Mesendoderm (in vitro differentiated cells): ENCODE measurements around the gene PLCL2.

Experiments
- DNase-seq: peaks from one replicate; pipeline ENCODE4 v3.0.0; 2013
- H2AK5ac ChIP-seq: 2 replicates; pipeline ENCODE4 v1.6.1; 2013; ENCODE audit warnings: low read length, inconsistent platforms
- H2BK120ac ChIP-seq: 2 replicates; pipeline ENCODE4 v1.6.1; 2013; ENCODE audit warnings: low read depth, mild to moderate bottlenecking, low read length, moderate library complexity, mixed read lengths
- H2BK15ac ChIP-seq: replicated peaks from 2 replicates; pipeline ENCODE4 v1.6.1; 2013; ENCODE audit warnings: low read depth, mild to moderate bottlenecking, moderate library complexity
- H2BK5ac ChIP-seq: 2 replicates; pipeline ENCODE4 v1.6.1; 2013; ENCODE audit warnings: low read length, inconsistent platforms
- H3K18ac ChIP-seq: 2 replicates; pipeline ENCODE4 v1.6.1; 2013; ENCODE audit warnings: mild to moderate bottlenecking, low read length, mixed read lengths
- H3K23ac ChIP-seq: one replicate; pipeline ENCODE4 v1.6.1; 2013; ENCODE audit warnings: low read length
- H3K27ac ChIP-seq: 2 replicates; pipeline ENCODE4 v1.5.1; 2013; ENCODE audit warnings: low read depth, mild to moderate bottlenecking, inconsistent platforms, low read length, moderate library complexity
- H3K27me3 ChIP-seq: 2 replicates; pipeline ENCODE4 v1.6.1; 2013; ENCODE audit warnings: low read length, control low read depth, mild to moderate bottlenecking, inconsistent platforms; ENCODE audit not compliant: insufficient read depth, poor library complexity
- H3K36me3 ChIP-seq: 2 replicates; pipeline ENCODE4 v1.6.1; 2013; ENCODE audit warnings: low read length, inconsistent platforms; ENCODE audit not compliant: control insufficient read depth, insufficient read depth
- H3K4ac ChIP-seq: one replicate; pipeline ENCODE4 v1.6.1; 2013; ENCODE audit warnings: low read depth, mild to moderate bottlenecking, low read length, moderate library complexity
- H3K4me1 ChIP-seq: 2 replicates; pipeline ENCODE4 v1.6.1; 2013; ENCODE audit warnings: low read depth, low read length, inconsistent platforms; ENCODE audit not compliant: control insufficient read depth
- H3K4me2 ChIP-seq: 2 replicates; pipeline ENCODE4 v1.6.1; 2013; ENCODE audit warnings: low read length
- H3K4me3 ChIP-seq: 2 replicates; pipeline ENCODE4 v1.5.1; 2013; ENCODE audit warnings: mild to moderate bottlenecking, low read length
- H3K56ac ChIP-seq: one replicate; pipeline ENCODE4 v1.6.1; 2013; ENCODE audit warnings: low read length
- H3K79me1 ChIP-seq: 2 replicates; pipeline ENCODE4 v1.6.1; 2013; ENCODE audit warnings: low read length, inconsistent platforms
- H3K79me2 ChIP-seq: 2 replicates; pipeline ENCODE4 v1.6.1; 2013; ENCODE audit warnings: mild to moderate bottlenecking, low read length; ENCODE audit not compliant: control insufficient read depth, insufficient read depth
- H3K9ac ChIP-seq: 2 replicates; pipeline ENCODE4 v1.6.1; 2013; ENCODE audit warnings: low read length, inconsistent platforms
- H4K5ac ChIP-seq: one replicate; pipeline ENCODE4 v1.6.1; 2013; ENCODE audit warnings: low read length
- H4K8ac ChIP-seq: one replicate; pipeline ENCODE4 v1.6.1; 2013; ENCODE audit warnings: low read depth, mild to moderate bottlenecking, control low read depth, low read length, moderate library complexity
- WGBS: extraction: QIAGEN DNeasy Blood & Tissue Kit; methylation state at CpG from one replicate; pipeline ENCODE4 v1.1.7; 2013; ENCODE audit warnings: low lambda C conversion rate, missing lambda C conversion rate; ENCODE audit not compliant: insufficient coverage; ENCODE audit errors: extremely low coverage; 5-methylcytosine and 5-hydroxymethylcytosine counted together

The PLCL2 gene

GRCh38 chr3:16932877-16933276, 48.1 kb downstream of the PLCL2 start:
- H3K4me2 ChIP-seq = no peak overlapping the region
- no peak overlapping the region for H3K27ac ChIP-seq
- H2BK15ac ChIP-seq = no peak overlapping the region
- H3K79me2 ChIP-seq = no peaks in the 10 kb centered on the region
- no peaks in the 10 kb centered on the region for H3K79me1 ChIP-seq
- no peaks in the 10 kb centered on the region for H3K27me3 ChIP-seq
- H3K18ac ChIP-seq = no peak overlapping the region
- H2BK120ac ChIP-seq = no peak overlapping the region
- no peak overlapping the region for H3K4me3 ChIP-seq
- H3K9ac ChIP-seq = no peak overlapping the region
- no peak overlapping the region for H2AK5ac ChIP-seq
- no peak overlapping the region for H3K4ac ChIP-seq
- no peaks in the 10 kb centered on the region for H3K4me1 ChIP-seq
- H4K8ac ChIP-seq = no peak overlapping the region
- H4K5ac ChIP-seq = no peak overlapping the region
- H2BK5ac ChIP-seq = no peak overlapping the region
- WGBS = no CpG with 5 or more reads among the region's 7 CpGs
- no peak overlapping the region for H3K23ac ChIP-seq
- H3K36me3 ChIP-seq = no peaks in the 10 kb centered on the region
- DNase-seq = no peak
- H3K56ac ChIP-seq = no peak overlapping the region

GRCh38 chr3:16935781-16936180, 51.0 kb downstream of the PLCL2 start:
- Histone ChIP-seq H3K18ac (no peak overlapping the region), H4K5ac (no peak overlapping the region), H3K23ac (no peak overlapping the region), H3K4me3 (no peak overlapping the region), H3K9ac (no peak overlapping the region), H3K4ac (no peak overlapping the region), H2AK5ac (no peak overlapping the region), H4K8ac (no peak overlapping the region), H3K79me1 (no peaks in the 10 kb centered on the region), H2BK15ac (no peak overlapping the region), H2BK120ac (no peak overlapping the region), H3K36me3 (no peaks in the 10 kb centered on the region), H3K4me1 (no peaks in the 10 kb centered on the region), H3K27me3 (no peaks in the 10 kb centered on the region), H3K27ac (no peak overlapping the region), H3K56ac (no peak overlapping the region), H2BK5ac (no peak overlapping the region), H3K4me2 (no peak overlapping the region), H3K79me2 (no peaks in the 10 kb centered on the region)
- DNase-seq = no peak
- no CpG with 5 or more reads among the region's 1 CpG for WGBS

GRCh38 chr3:16936233-16936632, 51.5 kb downstream of the PLCL2 start:
- H3K4me1 ChIP-seq = no peaks in the 10 kb centered on the region
- no peak for DNase-seq
- H3K23ac ChIP-seq = no peak overlapping the region
- H3K36me3 ChIP-seq = no peaks in the 10 kb centered on the region
- no peak overlapping the region for H4K5ac ChIP-seq
- H2BK120ac ChIP-seq = no peak overlapping the region
- H3K27ac ChIP-seq = no peak overlapping the region
- no peak overlapping the region for H3K9ac ChIP-seq
- no peak overlapping the region for H3K4ac ChIP-seq
- WGBS = no CpG with 5 or more reads among the region's 2 CpGs
- no peak overlapping the region for H2AK5ac ChIP-seq
- H2BK5ac ChIP-seq = no peak overlapping the region
- H2BK15ac ChIP-seq = no peak overlapping the region
- no peak overlapping the region for H4K8ac ChIP-seq
- H3K56ac ChIP-seq = no peak overlapping the region
- no peaks in the 10 kb centered on the region for H3K27me3 ChIP-seq
- no peak overlapping the region for H3K18ac ChIP-seq
- H3K4me3 ChIP-seq = no peak overlapping the region
- no peaks in the 10 kb centered on the region for H3K79me1 ChIP-seq
- no peaks in the 10 kb centered on the region for H3K79me2 ChIP-seq
- no peak overlapping the region for H3K4me2 ChIP-seq

- Histone ChIP-seq H3K27ac (no peak overlapping the region), H3K4me2 (no peak overlapping the region), H2AK5ac (no peak overlapping the region), H3K79me1 (no peaks in the 10 kb centered on the region), H2BK120ac (no peak overlapping the region), H3K4ac (no peak overlapping the region), H2BK15ac (no peak overlapping the region), H4K5ac (no peak overlapping the region), H3K4me3 (no peak overlapping the region), H3K56ac (no peak overlapping the region), H3K79me2 (no peaks in the 10 kb centered on the region), H3K9ac (no peak overlapping the region), H3K18ac (no peak overlapping the region), H3K4me1 (no peaks in the 10 kb centered on the region), H3K23ac (no peak overlapping the region), H3K36me3 (no peaks in the 10 kb centered on the region), H4K8ac (no peak overlapping the region), H3K27me3 (no peaks in the 10 kb centered on the region), H2BK5ac (no peak overlapping the region)
- no CpG with 5 or more reads among the region's 7 CpGs for WGBS
- no peak for DNase-seq
Observed at GRCh38 chr3:16936676-16937230, 52.0 kb downstream of the PLCL2 start.

- H4K8ac ChIP-seq = no peak overlapping the region
- H3K4ac ChIP-seq = no peak overlapping the region
- H3K4me1 ChIP-seq = no peaks in the 10 kb centered on the region
- no CpG with 5 or more reads among the region's 6 CpGs for WGBS
- H3K23ac ChIP-seq = no peak overlapping the region
- H3K79me2 ChIP-seq = no peaks in the 10 kb centered on the region
- no peak overlapping the region for H2BK15ac ChIP-seq
- no peaks in the 10 kb centered on the region for H3K79me1 ChIP-seq
- no peak overlapping the region for H4K5ac ChIP-seq
- no peak overlapping the region for H3K4me3 ChIP-seq
- no peaks in the 10 kb centered on the region for H3K27me3 ChIP-seq
- no peak overlapping the region for H3K4me2 ChIP-seq
- H3K18ac ChIP-seq = no peak overlapping the region
- H3K36me3 ChIP-seq = no peaks in the 10 kb centered on the region
- no peak overlapping the region for H2BK5ac ChIP-seq
- no peak overlapping the region for H3K56ac ChIP-seq
- no peak overlapping the region for H3K27ac ChIP-seq
- H2BK120ac ChIP-seq = no peak overlapping the region
- no peak for DNase-seq
- no peak overlapping the region for H2AK5ac ChIP-seq
- no peak overlapping the region for H3K9ac ChIP-seq
Observed at GRCh38 chr3:16937326-16937845, 52.6 kb downstream of the PLCL2 start.
